ENCODE data around the gene TWIST2.

DNA sequence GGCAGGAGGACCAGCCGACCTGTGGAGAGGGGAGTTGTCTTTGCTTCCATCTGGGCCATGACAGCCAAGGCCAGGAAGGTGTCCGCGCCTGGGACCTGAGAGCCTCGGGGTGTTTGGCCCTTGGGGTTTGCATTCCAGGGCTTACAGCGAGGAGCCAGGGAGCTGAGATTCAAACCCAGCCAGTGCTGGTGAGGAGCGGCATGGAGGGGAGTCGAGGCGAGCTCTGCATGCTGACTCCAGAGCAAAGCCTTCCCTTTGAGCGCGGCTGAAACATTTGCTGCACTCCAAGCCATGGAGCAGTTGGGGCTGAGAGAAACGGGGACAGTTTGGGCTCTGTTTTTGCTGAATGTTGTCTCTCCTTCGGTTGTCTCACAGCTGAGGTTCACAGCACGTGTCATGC lies 77.4 kb downstream of the TWIST2 start:
- no peak for TF ChIP-seq POLR2AphosphoS5 (IDR thresholded peaks at IDR 0.05)
- TF ChIP-seq, protein P1, sequence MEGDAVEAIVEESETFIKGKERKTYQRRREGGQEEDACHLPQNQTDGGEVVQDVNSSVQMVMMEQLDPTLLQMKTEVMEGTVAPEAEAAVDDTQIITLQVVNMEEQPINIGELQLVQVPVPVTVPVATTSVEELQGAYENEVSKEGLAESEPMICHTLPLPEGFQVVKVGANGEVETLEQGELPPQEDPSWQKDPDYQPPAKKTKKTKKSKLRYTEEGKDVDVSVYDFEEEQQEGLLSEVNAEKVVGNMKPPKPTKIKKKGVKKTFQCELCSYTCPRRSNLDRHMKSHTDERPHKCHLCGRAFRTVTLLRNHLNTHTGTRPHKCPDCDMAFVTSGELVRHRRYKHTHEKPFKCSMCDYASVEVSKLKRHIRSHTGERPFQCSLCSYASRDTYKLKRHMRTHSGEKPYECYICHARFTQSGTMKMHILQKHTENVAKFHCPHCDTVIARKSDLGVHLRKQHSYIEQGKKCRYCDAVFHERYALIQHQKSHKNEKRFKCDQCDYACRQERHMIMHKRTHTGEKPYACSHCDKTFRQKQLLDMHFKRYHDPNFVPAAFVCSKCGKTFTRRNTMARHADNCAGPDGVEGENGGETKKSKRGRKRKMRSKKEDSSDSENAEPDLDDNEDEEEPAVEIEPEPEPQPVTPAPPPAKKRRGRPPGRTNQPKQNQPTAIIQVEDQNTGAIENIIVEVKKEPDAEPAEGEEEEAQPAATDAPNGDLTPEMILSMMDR (IDR thresholded peaks at IDR 0.05), result no peak

All from stomach (tissue), 4 donors.